Adrenal gland (tissue), 5 donors: ENCODE data around the gene AFDN.

ENCODE experiments used
- POLR2A ChIP-seq, 2 donors: fragments of 450-650 bp; IDR thresholded peaks; one replicate each; pipeline ENCODE4 v1.6.1; 2017; ENCODE audit warnings: antibody characterized with exemption in 2 of 2, mild to moderate bottlenecking in 2 of 2, moderate library complexity in 1 of 2
- TF ChIP-seq, protein P1 (sequence below), 6 experiments: fragments of 450-650 bp in 4 of 6; fragments of 200-600 bp in 2 of 6; sonication (generic) in 1 of 6; IDR thresholded peaks; 1 replicate in 5 of 6; 2 replicates in 1 of 6; pipeline versions ENCODE4 v1.5.1 to v1.8.0; 2016 to 2021; ENCODE audit warnings: antibody characterized with exemption in 6 of 6, mild to moderate bottlenecking in 2 of 6, moderate library complexity in 1 of 6
- donor health status: DM: no; HTN: no; CAD: no.

DNA sequence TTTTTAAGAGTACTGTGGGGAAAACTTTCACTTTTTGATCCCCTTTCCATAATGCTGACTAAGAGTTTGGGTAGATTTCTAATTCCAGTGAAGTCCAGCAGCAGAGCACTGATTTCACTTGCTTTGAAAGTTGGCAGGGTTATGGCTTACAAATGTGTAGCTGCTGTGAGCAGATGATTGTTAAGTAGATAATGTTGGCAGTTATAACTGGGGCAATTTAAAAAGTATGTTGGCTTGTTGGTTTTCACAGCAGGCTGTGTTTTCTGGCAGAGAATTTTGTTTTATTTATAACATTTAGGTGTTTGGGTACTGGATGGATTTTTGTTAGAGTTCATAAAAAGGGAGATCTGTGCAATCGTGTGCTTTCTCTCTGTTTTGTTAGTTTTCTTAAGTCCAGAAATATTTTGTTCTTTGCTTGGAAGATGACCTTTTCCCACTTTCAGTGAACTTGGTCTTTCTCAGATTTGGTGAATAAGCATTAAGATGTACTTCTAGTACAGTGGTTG lies 31.4 kb downstream of the AFDN start:
- TF ChIP-seq, protein P1, sequence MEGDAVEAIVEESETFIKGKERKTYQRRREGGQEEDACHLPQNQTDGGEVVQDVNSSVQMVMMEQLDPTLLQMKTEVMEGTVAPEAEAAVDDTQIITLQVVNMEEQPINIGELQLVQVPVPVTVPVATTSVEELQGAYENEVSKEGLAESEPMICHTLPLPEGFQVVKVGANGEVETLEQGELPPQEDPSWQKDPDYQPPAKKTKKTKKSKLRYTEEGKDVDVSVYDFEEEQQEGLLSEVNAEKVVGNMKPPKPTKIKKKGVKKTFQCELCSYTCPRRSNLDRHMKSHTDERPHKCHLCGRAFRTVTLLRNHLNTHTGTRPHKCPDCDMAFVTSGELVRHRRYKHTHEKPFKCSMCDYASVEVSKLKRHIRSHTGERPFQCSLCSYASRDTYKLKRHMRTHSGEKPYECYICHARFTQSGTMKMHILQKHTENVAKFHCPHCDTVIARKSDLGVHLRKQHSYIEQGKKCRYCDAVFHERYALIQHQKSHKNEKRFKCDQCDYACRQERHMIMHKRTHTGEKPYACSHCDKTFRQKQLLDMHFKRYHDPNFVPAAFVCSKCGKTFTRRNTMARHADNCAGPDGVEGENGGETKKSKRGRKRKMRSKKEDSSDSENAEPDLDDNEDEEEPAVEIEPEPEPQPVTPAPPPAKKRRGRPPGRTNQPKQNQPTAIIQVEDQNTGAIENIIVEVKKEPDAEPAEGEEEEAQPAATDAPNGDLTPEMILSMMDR (IDR thresholded peaks at IDR 0.05): no peak
- TF ChIP-seq POLR2A (IDR thresholded peaks at IDR 0.05): no peak
